Measurements from ENCODE around the gene CMTR1. TPM values are rescaled to one million over a fixed set of nuclear protein-coding genes. Genes with fewer than 3 reads are reported as not detected.

CMTR1 gene
- total RNA-seq, 2 donors from 2014 or later, result 26.1 to 34.7 TPM

DNA sequence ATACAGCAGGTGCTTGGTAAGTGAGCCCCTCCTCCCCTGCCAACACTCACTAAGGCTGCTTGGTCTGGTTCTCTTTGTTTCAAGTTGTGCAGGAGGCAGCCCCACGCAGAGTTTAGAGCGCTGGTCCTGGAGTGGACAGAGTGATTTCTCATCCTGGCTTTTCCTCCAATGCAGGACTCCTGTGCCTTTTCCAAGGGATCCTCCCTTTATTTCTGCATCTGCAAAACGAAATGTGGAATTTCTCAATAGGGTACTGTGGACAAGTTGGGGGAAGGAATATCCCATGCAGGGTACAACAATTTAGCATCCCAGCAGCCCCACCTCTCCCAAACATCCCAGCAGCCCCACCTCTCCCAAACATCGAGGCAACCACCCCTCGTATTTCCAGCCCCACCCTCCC lies 97.3 kb downstream of the CMTR1 start:
- H3K4me3 ChIP-seq, result no peak overlapping the region
- TF ChIP-seq, protein P1, sequence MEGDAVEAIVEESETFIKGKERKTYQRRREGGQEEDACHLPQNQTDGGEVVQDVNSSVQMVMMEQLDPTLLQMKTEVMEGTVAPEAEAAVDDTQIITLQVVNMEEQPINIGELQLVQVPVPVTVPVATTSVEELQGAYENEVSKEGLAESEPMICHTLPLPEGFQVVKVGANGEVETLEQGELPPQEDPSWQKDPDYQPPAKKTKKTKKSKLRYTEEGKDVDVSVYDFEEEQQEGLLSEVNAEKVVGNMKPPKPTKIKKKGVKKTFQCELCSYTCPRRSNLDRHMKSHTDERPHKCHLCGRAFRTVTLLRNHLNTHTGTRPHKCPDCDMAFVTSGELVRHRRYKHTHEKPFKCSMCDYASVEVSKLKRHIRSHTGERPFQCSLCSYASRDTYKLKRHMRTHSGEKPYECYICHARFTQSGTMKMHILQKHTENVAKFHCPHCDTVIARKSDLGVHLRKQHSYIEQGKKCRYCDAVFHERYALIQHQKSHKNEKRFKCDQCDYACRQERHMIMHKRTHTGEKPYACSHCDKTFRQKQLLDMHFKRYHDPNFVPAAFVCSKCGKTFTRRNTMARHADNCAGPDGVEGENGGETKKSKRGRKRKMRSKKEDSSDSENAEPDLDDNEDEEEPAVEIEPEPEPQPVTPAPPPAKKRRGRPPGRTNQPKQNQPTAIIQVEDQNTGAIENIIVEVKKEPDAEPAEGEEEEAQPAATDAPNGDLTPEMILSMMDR (IDR thresholded peaks at IDR 0.05), result no peak
- no peaks in the 10 kb centered on the region for H3K36me3 ChIP-seq
- no peak for DNase-seq (ENCODE audit: low spot score)
- no peaks in the 10 kb centered on the region for H3K9me3 ChIP-seq
- H3K4me1 ChIP-seq (ENCODE audit: control insufficient read depth in 1 of 2, low read depth in 2 of 2), result no peaks in the 10 kb centered on the region
- H3K27ac ChIP-seq, result no peak overlapping the region
- H3K27me3 ChIP-seq (replicated peaks; ENCODE audit: insufficient read depth), result no peaks in the 10 kb centered on the region
- no peak for ATAC-seq (ENCODE audit: insufficient number of reproducible peaks, low FRiP score, low read depth)

DNA sequence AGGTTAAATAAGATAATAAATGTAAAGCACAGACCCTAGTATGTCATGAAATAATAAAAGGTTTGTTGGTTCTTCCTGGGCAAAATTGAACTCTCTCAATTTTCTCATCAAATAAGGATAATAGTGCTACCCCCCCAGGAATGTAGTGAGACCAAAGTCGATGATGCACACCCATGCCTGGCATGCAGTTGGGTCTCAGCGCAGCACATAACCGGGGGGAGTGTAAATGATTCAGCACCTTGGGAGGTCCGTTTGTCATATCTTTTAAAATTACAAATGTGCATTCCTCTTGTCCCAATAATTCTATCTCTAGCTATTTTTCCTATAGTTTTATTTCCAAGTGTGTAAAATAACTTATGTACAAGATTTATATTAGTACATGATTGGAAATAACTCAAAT lies 98.0 kb downstream of the CMTR1 start:
- Histone ChIP-seq H3K27ac (no peak overlapping the region), H3K9me3 (no peaks in the 10 kb centered on the region), H3K27me3 (replicated peaks; ENCODE audit: insufficient read depth) (no peaks in the 10 kb centered on the region), H3K36me3 (no peaks in the 10 kb centered on the region), H3K4me1 (ENCODE audit: control insufficient read depth in 1 of 2, low read depth in 2 of 2) (peaks cover 0 to 6% of the 10 kb centered on the region in 2 donors), H3K4me3 (no peak overlapping the region)
- DNase-seq (ENCODE audit: low spot score) (no peak), ATAC-seq (ENCODE audit: insufficient number of reproducible peaks, low FRiP score, low read depth) (no peak)
- TF ChIP-seq, protein P1 (IDR thresholded peaks at IDR 0.05), result no peak

Other genes with a start within 250 kb of the CMTR1 start
- 10 to 100 TPM in 1 of 2 donors, 1 to 10 TPM in 1; 7.7 to 11.6 TPM for gene TBC1D22B, start 175.4 kb upstream of the CMTR1 start, total RNA-seq
- 1 to 10 TPM in 1 of 2 donors, under 1 TPM in 1; 0.41 to 6.2 TPM for gene TMEM217, start 175.1 kb upstream of the CMTR1 start, total RNA-seq
- gene RNF8, start 79.2 kb upstream of the CMTR1 start, total RNA-seq, result 10 to 100 TPM; 10.0 to 16.6 TPM
- 10 to 100 TPM; 14.4 to 20.8 TPM for gene CCDC167, start 66.7 kb downstream of the CMTR1 start, total RNA-seq

All from thoracic aorta (tissue), 2 donors.